HepG2 (cell line): ENCODE data around the gene SLC23A2. TPM values are rescaled to one million over a fixed set of nuclear protein-coding genes. Genes with fewer than 3 reads are reported as not detected.

ENCODE experiments used
- HOXA5 ChIP-seq: sonication (generic); formaldehyde crosslinking; IDR thresholded peaks from 2 replicates; pipeline ENCODE4 v1.4.0; 2020; ENCODE audit warnings: missing genetic modification reagents
- IKZF5 ChIP-seq: IDR thresholded peaks from 2 replicates; pipeline ENCODE4 v1.6.1; 2018; ENCODE audit warnings: missing genetic modification reagents, mild to moderate bottlenecking, missing compliant biosample characterization
- KLF16 ChIP-seq, 2 experiments: sonication (generic) in 1 of 2; formaldehyde crosslinking in 1 of 2; IDR thresholded peaks; 2 replicates each; pipeline versions ENCODE4 v1.6.1 to v1.8.0; 2016 to 2023; ENCODE audit warnings: missing genetic modification reagents in 2 of 2, missing compliant biosample characterization in 1 of 2
- MTA1 ChIP-seq: sonication (generic); formaldehyde crosslinking; IDR thresholded peaks from 2 replicates; pipeline ENCODE4 v1.4.0; 2020; ENCODE audit warnings: missing genetic modification reagents, mild to moderate bottlenecking, borderline replicate concordance
- PAX8 ChIP-seq: sonication (generic); formaldehyde crosslinking; IDR thresholded peaks from 2 replicates; pipeline ENCODE4 v1.8.0; 2022; ENCODE audit warnings: mild to moderate bottlenecking, missing genetic modification reagents, borderline replicate concordance
- PHF8 ChIP-seq: sonication (generic); formaldehyde crosslinking; IDR thresholded peaks from 2 replicates; pipeline ENCODE4 v1.5.0; 2020; ENCODE audit warnings: missing genetic modification reagents
- SIN3A ChIP-seq: IDR thresholded peaks from 2 replicates; pipeline ENCODE4 v1.6.1; 2011; ENCODE audit warnings: low read depth, mild to moderate bottlenecking, control low read depth, low read length, borderline replicate concordance
- ZBTB7A ChIP-seq: sonication (generic); formaldehyde crosslinking; IDR thresholded peaks from 2 replicates; pipeline ENCODE4 v1.8.0; 2022; ENCODE audit warnings: mild to moderate bottlenecking, missing genetic modification reagents
- ZNF143 ChIP-seq: sonication (generic); formaldehyde crosslinking; IDR thresholded peaks from 2 replicates; pipeline ENCODE4 v1.4.0; 2020; ENCODE audit warnings: missing genetic modification reagents
- ZNF317 ChIP-seq: sonication (generic); formaldehyde crosslinking; IDR thresholded peaks from 2 replicates; pipeline ENCODE4 v1.5.0; 2020; ENCODE audit warnings: mild to moderate bottlenecking, missing genetic modification reagents
- ZNF577 ChIP-seq: sonication (generic); formaldehyde crosslinking; IDR thresholded peaks from 2 replicates; pipeline ENCODE4 v1.4.0; 2020; ENCODE audit warnings: mild to moderate bottlenecking, low read depth, missing genetic modification reagents, borderline replicate concordance
- polyA plus RNA-seq, 8 experiments: library from polyadenylated mRNA; depleted of rRNA in 3 of 8; stranded (reverse) in 7 of 8; unstranded in 1 of 8; fragments of >200 nt; fragmentation: Illumina TruSeq in 4 of 8; extraction: Trizol in 4 of 8; gene quantifications; 2 replicates each; pipeline versions ENCODE4 v1.2.1 to v1.2.3, GENCODE V29; 2011 to 2016; ENCODE audit warnings: low read depth in 4 of 8, missing spikeins in 1 of 8, mixed read lengths in 1 of 8; ENCODE audit not compliant: insufficient read depth in 1 of 8
- total RNA-seq, 5 experiments: library from RNA; depleted of rRNA; stranded (reverse); fragments of >200 nt; fragmentation: Illumina TruSeq; extraction: Trizol; gene quantifications; 2 replicates each; pipeline ENCODE4 v1.2.3, GENCODE V29; 2016; ENCODE audit warnings: low read depth in 1 of 5
- TF ChIP-seq, protein P1 (sequence below): IDR thresholded peaks from 2 replicates; pipeline ENCODE4 v1.6.1; 2016; ENCODE audit warnings: low read depth, control low read depth
- TF ChIP-seq, protein P2 (sequence below): sonication (generic); formaldehyde crosslinking; conservative IDR thresholded peaks from 2 replicates; pipeline ENCODE4 v1.4.0; 2020; ENCODE audit warnings: mild to moderate bottlenecking, missing genetic modification reagents, moderate library complexity
- TF ChIP-seq, protein P3 (sequence below): sonication (generic); formaldehyde crosslinking; IDR thresholded peaks from 2 replicates; pipeline ENCODE4 v1.4.0; 2020; ENCODE audit warnings: missing genetic modification reagents, borderline replicate concordance
- TF ChIP-seq, protein P4 (sequence below): fragments of 450-650 bp; IDR thresholded peaks from 2 replicates; pipeline ENCODE4 v1.6.1; 2016

The SLC23A2 gene
- total and polyA plus RNA-seq, 2 of the 13 experiments (the other 11 are each of a cell fraction or from before 2014, with no cell fraction given): 42.2 to 51.2 TPM

DNA sequence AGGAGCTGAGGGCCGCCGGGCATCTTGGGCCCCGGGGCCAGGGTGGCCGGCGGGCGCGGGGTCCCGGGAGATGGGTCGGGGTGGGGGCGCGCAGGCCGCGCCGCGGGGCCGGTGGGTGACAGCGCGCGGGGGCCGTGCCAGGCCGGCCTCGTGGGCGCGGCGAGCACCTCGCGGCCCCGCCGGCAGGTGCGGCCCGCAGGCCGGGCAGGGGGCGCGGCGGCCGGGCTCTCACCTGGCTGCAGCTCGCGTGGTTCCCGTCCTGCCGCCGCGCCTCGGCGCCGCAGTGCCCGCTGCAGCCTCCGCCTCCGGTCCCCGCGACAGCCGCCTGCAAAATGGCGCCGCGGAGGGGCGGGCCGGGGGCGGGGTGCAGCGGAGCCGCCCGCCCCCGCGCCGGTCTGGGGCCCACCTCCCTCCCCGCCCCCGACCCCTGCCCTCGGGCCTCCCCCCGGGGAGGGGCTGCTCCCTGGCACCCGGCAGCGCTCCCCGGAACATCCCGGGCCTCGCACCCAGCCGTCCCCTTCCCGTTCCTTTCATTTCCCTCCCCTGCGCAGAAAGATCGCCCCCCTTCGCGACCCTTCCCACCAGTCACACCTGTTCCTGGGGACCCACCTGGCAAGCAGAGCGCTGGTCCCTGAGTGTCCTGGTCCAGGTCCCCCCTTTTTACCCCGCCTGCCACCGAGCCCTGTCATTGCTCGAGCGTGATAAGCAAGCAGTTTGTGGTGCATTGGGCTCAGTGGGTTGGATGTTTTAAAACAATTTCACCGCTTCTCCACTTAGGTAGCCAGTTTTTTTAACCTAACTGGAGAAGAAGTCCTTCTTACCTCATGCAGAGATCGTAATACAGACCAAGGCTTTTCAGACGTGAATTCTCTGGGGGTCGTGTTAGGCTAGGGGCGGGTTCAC is at the start of gene SLC23A2 (continued):
- TF ChIP-seq HOXA5 (CRISPR knock-in tag) (0 out of 2 replicates have a peak, but pooled peaks have one; percentile 32), PHF8 (CRISPR knock-in tag) (no peak), SIN3A (peak; percentile 15; the same call in 1 of the 2 replicates), MTA1 (CRISPR knock-in tag) (peak; percentile 84; the same call in 1 of the 2 replicates), ZNF317 (no peak), ZBTB7A (peak; percentile 97), KLF16 (CRISPR knock-in tag; IDR thresholded peaks at IDR 0.05) (no peak), ZNF143 (CRISPR knock-in tag) (no peak), PAX8 (CRISPR knock-in tag) (no peak), ZNF577 (CRISPR knock-in tag) (no peak), IKZF5 (CRISPR knock-in tag) (peak; percentile 29; the same call in 1 of the 2 replicates)
- TF ChIP-seq, protein P1, sequence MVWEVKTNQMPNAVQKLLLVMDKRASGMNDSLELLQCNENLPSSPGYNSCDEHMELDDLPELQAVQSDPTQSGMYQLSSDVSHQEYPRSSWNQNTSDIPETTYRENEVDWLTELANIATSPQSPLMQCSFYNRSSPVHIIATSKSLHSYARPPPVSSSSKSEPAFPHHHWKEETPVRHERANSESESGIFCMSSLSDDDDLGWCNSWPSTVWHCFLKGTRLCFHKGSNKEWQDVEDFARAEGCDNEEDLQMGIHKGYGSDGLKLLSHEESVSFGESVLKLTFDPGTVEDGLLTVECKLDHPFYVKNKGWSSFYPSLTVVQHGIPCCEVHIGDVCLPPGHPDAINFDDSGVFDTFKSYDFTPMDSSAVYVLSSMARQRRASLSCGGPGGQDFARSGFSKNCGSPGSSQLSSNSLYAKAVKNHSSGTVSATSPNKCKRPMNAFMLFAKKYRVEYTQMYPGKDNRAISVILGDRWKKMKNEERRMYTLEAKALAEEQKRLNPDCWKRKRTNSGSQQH (CRISPR knock-in tag): no peak
- TF ChIP-seq, protein P2, sequence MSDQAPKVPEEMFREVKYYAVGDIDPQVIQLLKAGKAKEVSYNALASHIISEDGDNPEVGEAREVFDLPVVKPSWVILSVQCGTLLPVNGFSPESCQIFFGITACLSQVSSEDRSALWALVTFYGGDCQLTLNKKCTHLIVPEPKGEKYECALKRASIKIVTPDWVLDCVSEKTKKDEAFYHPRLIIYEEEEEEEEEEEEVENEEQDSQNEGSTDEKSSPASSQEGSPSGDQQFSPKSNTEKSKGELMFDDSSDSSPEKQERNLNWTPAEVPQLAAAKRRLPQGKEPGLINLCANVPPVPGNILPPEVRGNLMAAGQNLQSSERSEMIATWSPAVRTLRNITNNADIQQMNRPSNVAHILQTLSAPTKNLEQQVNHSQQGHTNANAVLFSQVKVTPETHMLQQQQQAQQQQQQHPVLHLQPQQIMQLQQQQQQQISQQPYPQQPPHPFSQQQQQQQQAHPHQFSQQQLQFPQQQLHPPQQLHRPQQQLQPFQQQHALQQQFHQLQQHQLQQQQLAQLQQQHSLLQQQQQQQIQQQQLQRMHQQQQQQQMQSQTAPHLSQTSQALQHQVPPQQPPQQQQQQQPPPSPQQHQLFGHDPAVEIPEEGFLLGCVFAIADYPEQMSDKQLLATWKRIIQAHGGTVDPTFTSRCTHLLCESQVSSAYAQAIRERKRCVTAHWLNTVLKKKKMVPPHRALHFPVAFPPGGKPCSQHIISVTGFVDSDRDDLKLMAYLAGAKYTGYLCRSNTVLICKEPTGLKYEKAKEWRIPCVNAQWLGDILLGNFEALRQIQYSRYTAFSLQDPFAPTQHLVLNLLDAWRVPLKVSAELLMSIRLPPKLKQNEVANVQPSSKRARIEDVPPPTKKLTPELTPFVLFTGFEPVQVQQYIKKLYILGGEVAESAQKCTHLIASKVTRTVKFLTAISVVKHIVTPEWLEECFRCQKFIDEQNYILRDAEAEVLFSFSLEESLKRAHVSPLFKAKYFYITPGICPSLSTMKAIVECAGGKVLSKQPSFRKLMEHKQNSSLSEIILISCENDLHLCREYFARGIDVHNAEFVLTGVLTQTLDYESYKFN (CRISPR knock-in tag): peak; percentile 46
- TF ChIP-seq, protein P3, sequence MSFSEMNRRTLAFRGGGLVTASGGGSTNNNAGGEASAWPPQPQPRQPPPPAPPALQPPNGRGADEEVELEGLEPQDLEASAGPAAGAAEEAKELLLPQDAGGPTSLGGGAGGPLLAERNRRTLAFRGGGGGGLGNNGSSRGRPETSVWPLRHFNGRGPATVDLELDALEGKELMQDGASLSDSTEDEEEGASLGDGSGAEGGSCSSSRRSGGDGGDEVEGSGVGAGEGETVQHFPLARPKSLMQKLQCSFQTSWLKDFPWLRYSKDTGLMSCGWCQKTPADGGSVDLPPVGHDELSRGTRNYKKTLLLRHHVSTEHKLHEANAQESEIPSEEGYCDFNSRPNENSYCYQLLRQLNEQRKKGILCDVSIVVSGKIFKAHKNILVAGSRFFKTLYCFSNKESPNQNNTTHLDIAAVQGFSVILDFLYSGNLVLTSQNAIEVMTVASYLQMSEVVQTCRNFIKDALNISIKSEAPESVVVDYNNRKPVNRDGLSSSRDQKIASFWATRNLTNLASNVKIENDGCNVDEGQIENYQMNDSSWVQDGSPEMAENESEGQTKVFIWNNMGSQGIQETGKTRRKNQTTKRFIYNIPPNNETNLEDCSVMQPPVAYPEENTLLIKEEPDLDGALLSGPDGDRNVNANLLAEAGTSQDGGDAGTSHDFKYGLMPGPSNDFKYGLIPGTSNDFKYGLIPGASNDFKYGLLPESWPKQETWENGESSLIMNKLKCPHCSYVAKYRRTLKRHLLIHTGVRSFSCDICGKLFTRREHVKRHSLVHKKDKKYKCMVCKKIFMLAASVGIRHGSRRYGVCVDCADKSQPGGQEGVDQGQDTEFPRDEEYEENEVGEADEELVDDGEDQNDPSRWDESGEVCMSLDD (CRISPR knock-in tag): no peak; the same call in 1 of the 2 replicates
- TF ChIP-seq, protein P4, sequence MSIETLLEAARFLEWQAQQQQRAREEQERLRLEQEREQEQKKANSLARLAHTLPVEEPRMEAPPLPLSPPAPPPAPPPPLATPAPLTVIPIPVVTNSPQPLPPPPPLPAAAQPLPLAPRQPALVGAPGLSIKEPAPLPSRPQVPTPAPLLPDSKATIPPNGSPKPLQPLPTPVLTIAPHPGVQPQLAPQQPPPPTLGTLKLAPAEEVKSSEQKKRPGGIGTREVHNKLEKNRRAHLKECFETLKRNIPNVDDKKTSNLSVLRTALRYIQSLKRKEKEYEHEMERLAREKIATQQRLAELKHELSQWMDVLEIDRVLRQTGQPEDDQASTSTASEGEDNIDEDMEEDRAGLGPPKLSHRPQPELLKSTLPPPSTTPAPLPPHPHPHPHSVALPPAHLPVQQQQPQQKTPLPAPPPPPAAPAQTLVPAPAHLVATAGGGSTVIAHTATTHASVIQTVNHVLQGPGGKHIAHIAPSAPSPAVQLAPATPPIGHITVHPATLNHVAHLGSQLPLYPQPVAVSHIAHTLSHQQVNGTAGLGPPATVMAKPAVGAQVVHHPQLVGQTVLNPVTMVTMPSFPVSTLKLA: no peak
